ENCODE results near the gene WDR64. TPM values are rescaled to one million over a fixed set of nuclear protein-coding genes. Genes with fewer than 3 reads are reported as not detected.

WDR64 gene
- total RNA-seq = not detected
- polyA plus RNA-seq (2013, experiment 1 of 2) = not detected
- polyA plus RNA-seq (2013, experiment 2 of 2) = not detected
- long read RNA-seq, experiment 1 = 0 reads
- long read RNA-seq, experiment 2 = 0 reads
- long read RNA-seq, experiment 3, partial matches to known transcripts = 0 of 2 reads
- long read RNA-seq, experiment 3, other reads (novel, unspliced or antisense) = 2 of 2 reads
- long read RNA-seq, experiment 4 = 0 reads

DNA sequence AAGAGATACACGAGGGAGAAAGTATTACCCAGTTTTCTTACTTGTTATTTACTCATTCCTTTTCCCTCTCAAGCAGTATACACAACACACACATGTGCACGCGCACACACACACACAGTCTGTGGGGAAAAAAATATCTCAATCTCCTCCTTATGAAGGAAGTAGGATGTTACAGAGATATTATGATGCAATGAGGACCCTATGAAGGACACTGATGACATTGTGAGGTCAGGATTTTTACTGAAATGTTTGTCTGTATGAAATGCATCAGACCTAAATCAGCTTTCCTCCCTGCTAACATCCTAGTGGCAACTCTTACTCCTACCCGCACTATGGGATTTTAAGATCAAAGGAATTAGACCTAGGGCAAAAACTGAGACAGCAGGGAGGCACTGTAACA, at the start of gene WDR64:
Gene WDR64, plus strand, starts transcription at position 270 of the 400 bp plus-strand sequence. CDS start 204 bp downstream, outside the sequence.
- Histone ChIP-seq H3K27ac (ENCODE audit: low read depth, low read length) (no peak within 1 kb of the TSS), H3K9ac (ENCODE audit: extremely low read depth, low read length, poor library complexity, severe bottlenecking) (no peak within 1 kb of the TSS), H3K9me3 (ENCODE audit: control insufficient read depth, low read length) (no peaks in the 10 kb centered on the region), H3K27me3 (ENCODE audit: control insufficient read depth, insufficient read depth, low read length, poor library complexity, severe bottlenecking) (peaks cover 37% of the 10 kb centered on the region), H3K36me3 (ENCODE audit: control insufficient read depth, insufficient read depth, low read length) (no peaks in the 10 kb centered on the region), H3K4me1 (ENCODE audit: control insufficient read depth, insufficient read depth, low read length) (no peaks in the 10 kb centered on the region), H3K4me3 (ENCODE audit: low read length) (no peak within 1 kb of the TSS)
- Mint-ChIP-seq H3K4me1 (no peaks in the 10 kb centered on the region), H3K36me3 (ENCODE audit: low read depth) (no peaks in the 10 kb centered on the region), H3K27me3 (ENCODE audit: insufficient read depth) (peaks cover 17% of the 10 kb centered on the region), H3K27ac (no peak within 1 kb of the TSS), H3K4me3 (no peak within 1 kb of the TSS), H3K9me3 (no peaks in the 10 kb centered on the region)
- TF ChIP-seq, protein P1, sequence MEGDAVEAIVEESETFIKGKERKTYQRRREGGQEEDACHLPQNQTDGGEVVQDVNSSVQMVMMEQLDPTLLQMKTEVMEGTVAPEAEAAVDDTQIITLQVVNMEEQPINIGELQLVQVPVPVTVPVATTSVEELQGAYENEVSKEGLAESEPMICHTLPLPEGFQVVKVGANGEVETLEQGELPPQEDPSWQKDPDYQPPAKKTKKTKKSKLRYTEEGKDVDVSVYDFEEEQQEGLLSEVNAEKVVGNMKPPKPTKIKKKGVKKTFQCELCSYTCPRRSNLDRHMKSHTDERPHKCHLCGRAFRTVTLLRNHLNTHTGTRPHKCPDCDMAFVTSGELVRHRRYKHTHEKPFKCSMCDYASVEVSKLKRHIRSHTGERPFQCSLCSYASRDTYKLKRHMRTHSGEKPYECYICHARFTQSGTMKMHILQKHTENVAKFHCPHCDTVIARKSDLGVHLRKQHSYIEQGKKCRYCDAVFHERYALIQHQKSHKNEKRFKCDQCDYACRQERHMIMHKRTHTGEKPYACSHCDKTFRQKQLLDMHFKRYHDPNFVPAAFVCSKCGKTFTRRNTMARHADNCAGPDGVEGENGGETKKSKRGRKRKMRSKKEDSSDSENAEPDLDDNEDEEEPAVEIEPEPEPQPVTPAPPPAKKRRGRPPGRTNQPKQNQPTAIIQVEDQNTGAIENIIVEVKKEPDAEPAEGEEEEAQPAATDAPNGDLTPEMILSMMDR (conservative IDR thresholded peaks at IDR 0.05) = no peak
- 91% methylated on average over 2 of the region's 4 CpGs; no CpG with 5 or more reads in 1 of the 2 experiments for WGBS, 2 experiments (ENCODE audit: insufficient coverage in 1 of 2, insufficient read length in 1 of 2)
- DNase-seq = no peak

DNA sequence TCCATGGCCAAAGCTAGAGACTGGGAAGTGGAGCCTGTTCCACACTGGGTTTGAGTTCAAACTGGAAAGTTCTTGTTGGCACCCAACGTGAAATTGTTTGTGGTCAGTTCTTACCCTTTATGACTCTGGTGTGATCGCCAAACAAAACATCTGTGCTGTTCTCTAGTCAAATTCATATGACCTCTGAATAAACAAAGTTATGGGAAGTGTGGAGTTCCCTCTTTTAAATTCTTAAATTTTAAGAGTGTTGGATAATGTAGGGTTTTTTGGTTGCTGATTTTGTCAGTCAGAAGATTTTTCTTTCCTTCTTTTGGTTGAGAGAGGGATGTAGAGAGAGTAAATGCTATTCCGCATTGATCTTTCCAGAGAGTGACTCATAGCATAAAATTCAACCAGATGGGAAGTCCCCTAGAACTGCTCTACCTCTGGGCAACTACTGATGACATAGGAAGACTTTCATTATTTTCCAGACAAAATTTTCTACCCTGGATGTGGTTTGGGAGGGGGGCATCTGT, 48.3 kb upstream of the WDR64 start:
- no peaks in the 10 kb centered on the region for H3K9me3 ChIP-seq (ENCODE audit: control insufficient read depth, low read length)
- H3K4me3 ChIP-seq (ENCODE audit: low read length) = no peak overlapping the region
- Mint-ChIP-seq H3K4me1 (no peaks in the 10 kb centered on the region), H3K36me3 (ENCODE audit: low read depth) (no peaks in the 10 kb centered on the region), H3K4me3 (no peak overlapping the region), H3K9me3 (no peaks in the 10 kb centered on the region), H3K27me3 (ENCODE audit: insufficient read depth) (peaks cover 3% of the 10 kb centered on the region), H3K27ac (no peak overlapping the region)
- H3K9ac ChIP-seq (ENCODE audit: extremely low read depth, low read length, poor library complexity, severe bottlenecking) = no peak overlapping the region
- 94 to 100% methylated on average over 2 to 3 of the region's 3 CpGs for WGBS, 2 experiments (ENCODE audit: insufficient coverage in 1 of 2, insufficient read length in 1 of 2)
- H3K27me3 ChIP-seq (ENCODE audit: control insufficient read depth, insufficient read depth, low read length, poor library complexity, severe bottlenecking) = peaks cover 2% of the 10 kb centered on the region
- H3K4me1 ChIP-seq (ENCODE audit: control insufficient read depth, insufficient read depth, low read length) = peaks cover 3% of the 10 kb centered on the region
- H3K36me3 ChIP-seq (ENCODE audit: control insufficient read depth, insufficient read depth, low read length) = no peaks in the 10 kb centered on the region
- H3K27ac ChIP-seq (ENCODE audit: low read depth, low read length) = no peak overlapping the region
- no peak for DNase-seq
- TF ChIP-seq, protein P1 (conservative IDR thresholded peaks at IDR 0.05) = no peak

DNA sequence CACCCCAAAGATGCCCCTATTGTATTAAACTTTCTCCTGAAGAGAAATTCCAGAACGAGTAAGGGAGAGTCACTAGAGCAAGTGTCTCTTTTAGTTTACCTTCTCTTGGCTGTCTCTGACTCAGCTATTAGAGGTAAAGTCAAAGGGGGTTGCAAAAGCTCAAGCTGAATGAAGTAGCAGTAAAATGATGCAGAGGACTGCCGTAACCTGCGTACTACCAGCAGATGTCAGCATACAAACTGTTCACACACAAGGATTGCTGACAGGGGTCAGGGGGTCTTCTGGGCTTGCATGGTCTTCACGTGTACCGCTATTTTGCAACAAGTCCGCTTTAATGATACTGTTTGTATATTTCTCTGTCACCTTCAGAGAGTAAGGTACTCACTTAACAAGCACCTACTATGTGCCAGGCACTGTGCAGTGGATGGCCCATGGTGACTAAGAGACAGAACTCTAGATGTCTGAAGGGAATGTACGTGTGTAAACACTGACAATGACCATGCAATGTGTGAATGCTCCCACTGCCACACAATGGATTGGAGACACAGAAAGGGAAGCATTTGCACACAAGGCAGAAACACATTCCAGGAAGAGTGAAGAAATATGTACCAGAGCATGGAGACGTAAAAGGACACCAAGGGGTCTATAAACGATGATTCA, 46.8 kb upstream of the WDR64 start:
- DNase-seq = peak; percentile 66
- Mint-ChIP-seq H3K27ac (no peak overlapping the region), H3K27me3 (ENCODE audit: insufficient read depth) (peaks cover 3% of the 10 kb centered on the region), H3K4me3 (no peak overlapping the region), H3K9me3 (no peaks in the 10 kb centered on the region), H3K36me3 (ENCODE audit: low read depth) (no peaks in the 10 kb centered on the region), H3K4me1 (peaks cover 3% of the 10 kb centered on the region)
- Histone ChIP-seq H3K27me3 (ENCODE audit: control insufficient read depth, insufficient read depth, low read length, poor library complexity, severe bottlenecking) (peaks cover 5% of the 10 kb centered on the region), H3K9ac (ENCODE audit: extremely low read depth, low read length, poor library complexity, severe bottlenecking) (no peak overlapping the region), H3K9me3 (ENCODE audit: control insufficient read depth, low read length) (no peaks in the 10 kb centered on the region), H3K36me3 (ENCODE audit: control insufficient read depth, insufficient read depth, low read length) (no peaks in the 10 kb centered on the region), H3K4me3 (ENCODE audit: low read length) (no peak overlapping the region), H3K27ac (ENCODE audit: low read depth, low read length) (no peak overlapping the region), H3K4me1 (ENCODE audit: control insufficient read depth, insufficient read depth, low read length) (peaks cover 8% of the 10 kb centered on the region)
- TF ChIP-seq, protein P1 (conservative IDR thresholded peaks at IDR 0.05) = peak; percentile 77
- 81 to 85% methylated on average over 7 to 9 of the region's 9 CpGs for WGBS, 2 experiments (ENCODE audit: insufficient coverage in 1 of 2, insufficient read length in 1 of 2)
